ENCODE measurements around the gene GINS3. TPM values are rescaled to one million over a fixed set of nuclear protein-coding genes. Genes with fewer than 3 reads are reported as not detected.

The GINS3 gene
- polyA plus RNA-seq, 1 experiment = 4.6 TPM

DNA sequence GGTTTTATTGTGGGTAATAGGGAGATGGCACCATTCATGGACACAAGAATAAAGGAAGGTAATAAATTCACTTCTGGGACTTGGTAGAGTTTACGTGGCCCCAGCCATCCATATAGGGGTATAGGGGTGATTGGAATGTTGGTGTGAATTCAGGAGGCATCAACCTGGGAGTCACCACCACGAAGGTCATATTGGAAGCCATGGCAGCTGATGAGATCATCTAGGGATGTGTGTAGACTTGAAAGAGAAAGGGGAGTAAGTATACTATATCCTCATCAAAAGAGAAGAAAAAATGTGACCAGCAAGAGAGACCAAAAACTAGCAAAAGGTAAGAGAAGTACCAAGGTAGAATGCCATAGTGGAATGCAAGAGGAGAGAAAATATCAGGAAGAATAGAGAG lies 26.6 kb upstream of the GINS3 start:
- ChIA-PET POLR2A (no interaction called here), CTCF (interaction anchor here (1.2 kb wide), 1 partner anchor 16 kb away, joined by 5 read pairs; no protein-coding TSS in a partner anchor)
- DNase-seq (ENCODE audit: low read depth) = no peak
- TF ChIP-seq, protein P1, sequence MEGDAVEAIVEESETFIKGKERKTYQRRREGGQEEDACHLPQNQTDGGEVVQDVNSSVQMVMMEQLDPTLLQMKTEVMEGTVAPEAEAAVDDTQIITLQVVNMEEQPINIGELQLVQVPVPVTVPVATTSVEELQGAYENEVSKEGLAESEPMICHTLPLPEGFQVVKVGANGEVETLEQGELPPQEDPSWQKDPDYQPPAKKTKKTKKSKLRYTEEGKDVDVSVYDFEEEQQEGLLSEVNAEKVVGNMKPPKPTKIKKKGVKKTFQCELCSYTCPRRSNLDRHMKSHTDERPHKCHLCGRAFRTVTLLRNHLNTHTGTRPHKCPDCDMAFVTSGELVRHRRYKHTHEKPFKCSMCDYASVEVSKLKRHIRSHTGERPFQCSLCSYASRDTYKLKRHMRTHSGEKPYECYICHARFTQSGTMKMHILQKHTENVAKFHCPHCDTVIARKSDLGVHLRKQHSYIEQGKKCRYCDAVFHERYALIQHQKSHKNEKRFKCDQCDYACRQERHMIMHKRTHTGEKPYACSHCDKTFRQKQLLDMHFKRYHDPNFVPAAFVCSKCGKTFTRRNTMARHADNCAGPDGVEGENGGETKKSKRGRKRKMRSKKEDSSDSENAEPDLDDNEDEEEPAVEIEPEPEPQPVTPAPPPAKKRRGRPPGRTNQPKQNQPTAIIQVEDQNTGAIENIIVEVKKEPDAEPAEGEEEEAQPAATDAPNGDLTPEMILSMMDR (IDR thresholded peaks at IDR 0.05; ENCODE audit: insufficient read depth, low read depth, low read length) = no peak
- Histone ChIP-seq H3K4me3 (ENCODE audit: low read depth, low read length) (no peak overlapping the region), H3K27me3 (ENCODE audit: control insufficient read depth, insufficient read depth, low read length) (peaks cover 1% of the 10 kb centered on the region), H3K36me3 (ENCODE audit: control insufficient read depth, insufficient read depth, low read length) (no peaks in the 10 kb centered on the region)

DNA sequence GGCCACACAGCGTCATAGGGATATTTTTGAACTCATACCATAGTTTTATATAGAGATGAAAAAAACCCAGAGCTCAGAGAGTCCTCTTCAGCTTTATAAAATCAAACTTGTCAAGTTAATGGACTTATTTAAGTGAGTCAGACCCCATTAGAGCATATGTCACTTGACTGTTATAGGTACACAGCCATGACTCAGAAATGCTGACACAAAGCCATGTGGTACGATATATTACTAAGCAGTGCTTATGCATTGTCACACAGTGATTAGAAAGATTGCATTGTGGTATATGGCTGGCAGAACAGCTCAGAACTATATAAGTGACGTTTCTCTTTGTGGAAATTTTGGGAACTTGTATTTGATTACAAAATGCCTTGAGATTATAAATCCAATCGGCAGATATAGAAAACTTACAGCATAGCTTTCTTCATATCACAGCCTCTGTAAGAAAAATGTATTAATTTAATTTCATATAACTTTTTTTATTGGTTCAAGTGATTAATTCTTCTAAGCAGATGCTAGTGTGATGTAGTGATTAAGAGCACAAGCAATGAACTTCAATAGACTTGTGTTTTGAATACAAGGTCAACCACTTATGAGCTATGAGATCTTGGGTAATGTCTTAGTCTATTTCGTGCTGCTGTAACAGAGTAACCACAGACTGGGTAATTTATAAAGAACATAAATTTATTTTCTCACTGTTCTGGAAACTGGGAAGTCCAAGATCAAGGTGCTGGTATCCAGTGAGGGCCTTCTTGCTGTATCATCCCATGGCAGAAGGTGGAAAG lies 25.8 kb upstream of the GINS3 start:
- no peak for DNase-seq (ENCODE audit: low read depth)
- CTCF ChIA-PET = interaction anchor here (1.2 kb wide), 1 partner anchor 17 kb away, joined by 5 read pairs; no protein-coding TSS in a partner anchor
- H3K4me3 ChIP-seq (ENCODE audit: low read depth, low read length) = no peak overlapping the region
- H3K27me3 ChIP-seq (ENCODE audit: control insufficient read depth, insufficient read depth, low read length) = peaks cover 1% of the 10 kb centered on the region
- TF ChIP-seq, protein P1 (IDR thresholded peaks at IDR 0.05; ENCODE audit: insufficient read depth, low read depth, low read length) = no peak
- no peaks in the 10 kb centered on the region for H3K36me3 ChIP-seq (ENCODE audit: control insufficient read depth, insufficient read depth, low read length)
- POLR2A ChIA-PET = no interaction called here

DNA sequence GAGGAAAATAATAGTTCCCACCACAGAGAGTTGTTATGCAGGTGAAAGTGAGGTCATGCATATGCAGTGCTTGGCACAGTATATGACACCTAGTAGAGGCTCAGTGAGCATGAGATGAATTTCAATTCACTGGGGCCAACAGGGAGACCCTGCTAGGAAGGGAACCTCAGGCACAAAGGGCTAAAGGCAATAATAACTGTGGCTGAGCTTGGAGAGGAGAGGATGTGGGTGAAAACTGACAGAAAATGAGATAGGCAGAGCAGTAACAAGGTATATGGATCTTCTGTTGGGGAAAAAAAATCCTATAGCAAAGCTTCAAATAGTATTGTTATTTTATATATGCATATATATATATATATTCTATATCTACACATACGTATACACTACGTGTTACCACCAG lies 25.0 kb upstream of the GINS3 start:
- POLR2A ChIA-PET = no interaction called here
- Histone ChIP-seq H3K4me3 (ENCODE audit: low read depth, low read length) (no peak overlapping the region), H3K27me3 (ENCODE audit: control insufficient read depth, insufficient read depth, low read length) (peaks cover 1% of the 10 kb centered on the region), H3K36me3 (ENCODE audit: control insufficient read depth, insufficient read depth, low read length) (no peaks in the 10 kb centered on the region)
- TF ChIP-seq, protein P1 (IDR thresholded peaks at IDR 0.05; ENCODE audit: insufficient read depth, low read depth, low read length) = no peak
- DNase-seq (ENCODE audit: low read depth) = no peak
- CTCF ChIA-PET = no interaction called here

DNA sequence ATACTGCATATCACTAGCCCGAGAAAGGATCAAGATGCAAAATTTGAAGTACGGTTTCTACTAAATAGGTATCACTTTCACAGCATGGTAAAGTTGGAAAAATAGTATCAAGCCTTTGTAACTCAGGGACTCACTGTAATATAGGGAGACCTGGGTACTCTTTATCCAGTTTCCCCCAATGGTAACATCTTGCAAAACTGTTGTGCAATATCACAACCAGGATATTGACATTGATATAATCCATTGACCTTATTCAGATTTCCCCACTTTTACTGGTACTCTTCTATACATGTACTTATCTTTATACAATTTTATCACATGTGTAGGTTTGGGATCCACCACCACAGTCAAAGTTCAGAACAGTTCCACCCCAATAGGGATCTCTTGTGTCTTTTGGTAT lies 20.4 kb upstream of the GINS3 start:
- peaks cover 1% of the 10 kb centered on the region for H3K27me3 ChIP-seq (ENCODE audit: control insufficient read depth, insufficient read depth, low read length)
- ChIA-PET CTCF (no interaction called here), POLR2A (no interaction called here)
- no peak for DNase-seq (ENCODE audit: low read depth)
- H3K36me3 ChIP-seq (ENCODE audit: control insufficient read depth, insufficient read depth, low read length) = no peaks in the 10 kb centered on the region
- TF ChIP-seq, protein P1 (IDR thresholded peaks at IDR 0.05; ENCODE audit: insufficient read depth, low read depth, low read length) = no peak
- H3K4me3 ChIP-seq (ENCODE audit: low read depth, low read length) = no peak overlapping the region

DNA sequence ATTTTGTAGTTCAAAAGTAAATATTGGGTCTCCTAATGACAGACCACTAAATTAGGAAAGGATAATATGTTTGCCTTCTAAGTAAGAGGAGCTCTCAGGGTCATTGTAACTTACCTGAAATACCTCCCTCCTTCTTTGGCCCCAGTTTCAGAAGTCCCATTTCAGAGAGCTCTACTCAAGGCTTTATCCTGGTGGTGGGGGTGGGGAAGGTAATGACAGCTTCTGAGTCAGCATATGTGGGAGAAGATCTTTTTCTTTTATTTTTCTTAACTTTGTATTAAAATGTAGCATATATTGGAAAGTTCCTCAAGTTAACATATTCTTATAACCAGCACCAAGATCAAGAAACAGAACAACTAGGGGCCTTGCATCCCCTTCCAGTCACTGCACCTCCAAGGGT lies 16.9 kb upstream of the GINS3 start:
- ChIA-PET CTCF (no interaction called here), POLR2A (no interaction called here)
- H3K27me3 ChIP-seq (ENCODE audit: control insufficient read depth, insufficient read depth, low read length) = peaks cover 1% of the 10 kb centered on the region

More for the DNA sequence above, 16.9 kb upstream of the GINS3 start:
- DNase-seq (ENCODE audit: low read depth) = no peak
- H3K36me3 ChIP-seq (ENCODE audit: control insufficient read depth, insufficient read depth, low read length) = no peaks in the 10 kb centered on the region
- TF ChIP-seq, protein P1 (IDR thresholded peaks at IDR 0.05; ENCODE audit: insufficient read depth, low read depth, low read length) = no peak
- no peak overlapping the region for H3K4me3 ChIP-seq (ENCODE audit: low read depth, low read length)
